Stomach (tissue), 9 donors: ENCODE results near the gene SGPL1. TPM values are rescaled to one million over a fixed set of nuclear protein-coding genes. Genes with fewer than 3 reads are reported as not detected.

Experiments used
- DNase-seq, 2 donors: peaks; one replicate each; pipeline versions ENCODE4 v3.0.0 to v3.0.0-alpha.2; 2013 to 2019
- H3K27ac ChIP-seq, 5 donors: fragments of 200-600 bp in 4 of 5; sonication (generic) in 4 of 5; one replicate each; pipeline ENCODE4 v1.5.1; 2013 to 2019; ENCODE audit warnings: mild to moderate bottlenecking in 1 of 5, moderate library complexity in 1 of 5
- H3K27me3 ChIP-seq, 3 donors: fragments of 200-600 bp; sonication (generic); one replicate each; pipeline ENCODE4 v1.5.1; 2017 to 2019; ENCODE audit warnings: mixed run types in 1 of 3
- H3K36me3 ChIP-seq, 4 donors: fragments of 200-600 bp; sonication (generic); 1 replicate in 3 of 4; 2 replicates in 1 of 4; pipeline ENCODE4 v1.5.1; 2016 to 2019
- H3K4me1 ChIP-seq, 4 donors: fragments of 200-600 bp; sonication (generic); one replicate each; pipeline ENCODE4 v1.5.1; 2016 to 2019
- H3K4me3 ChIP-seq, 4 donors: fragments of 200-600 bp; sonication (generic) in 3 of 4; one replicate each; pipeline ENCODE4 v1.5.1; 2016 to 2019; ENCODE audit warnings: mild to moderate bottlenecking in 1 of 4
- H3K9me3 ChIP-seq, 4 donors: fragments of 200-600 bp; sonication (generic); one replicate each; pipeline ENCODE4 v1.5.1; 2016 to 2019
- EP300 ChIP-seq: sonication (generic); formaldehyde crosslinking; IDR thresholded peaks from one replicate; pipeline ENCODE4 v1.6.1; 2017; ENCODE audit warnings: antibody characterized with exemption
- POLR2A ChIP-seq, 4 donors: fragments of 450-650 bp; IDR thresholded peaks; one replicate each; pipeline ENCODE4 v1.6.1; 2016; ENCODE audit warnings: antibody characterized with exemption in 4 of 4, control low read depth in 2 of 4, mild to moderate bottlenecking in 1 of 4, moderate library complexity in 1 of 4
- POLR2AphosphoS5 ChIP-seq, 3 donors: sonication (generic); formaldehyde crosslinking; IDR thresholded peaks; one replicate each; pipeline ENCODE4 v1.6.1; 2016; ENCODE audit warnings: antibody characterized with exemption in 3 of 3
- WGBS, 5 donors: extraction: QIAGEN DNeasy Blood & Tissue Kit in 3 of 5; methylation state at CpG; one replicate each; pipeline versions ENCODE4 v1.1.5 to v1.1.7; 2013 to 2018; 5-methylcytosine and 5-hydroxymethylcytosine counted together
- intact Hi-C: fragments of 100-400 bp; cut with DNase I; formaldehyde crosslinking; loops from one replicate; pipeline ENCODE4 v1.15.1; 2023; ENCODE audit warnings: low total_unique reads
- polyA plus RNA-seq, 3 donors: library from polyadenylated mRNA; stranded (reverse); fragments of 200-250 nt; gene quantifications; one replicate each; pipeline ENCODE4 v1.2.3, GENCODE V29; 2013
- total RNA-seq, 5 donors: library from RNA; depleted of rRNA; stranded (reverse); fragments of >200 nt; gene quantifications; one replicate each; pipeline versions ENCODE4 v1.1.0 to v1.2.3, GENCODE V29; 2014 to 2016
- TF ChIP-seq, protein P1 (sequence below), 7 experiments: fragments of 450-650 bp in 4 of 7; fragments of 200-600 bp in 3 of 7; sonication (generic) in 3 of 7; IDR thresholded peaks; one replicate each; pipeline ENCODE4 v1.5.1; 2016 to 2019; ENCODE audit warnings: antibody characterized with exemption in 7 of 7, control low read depth in 2 of 7, mild to moderate bottlenecking in 1 of 7
- donor health status: healthy with polysubstance abuse.
- donor health status: Bipolar disorder and iron deficiency.
- donor health status: healthy.

SGPL1 gene
- total and polyA plus RNA-seq, 8 donors, result 1.2 to 65.5 (median 15.6) TPM

- TF ChIP-seq, protein P1, sequence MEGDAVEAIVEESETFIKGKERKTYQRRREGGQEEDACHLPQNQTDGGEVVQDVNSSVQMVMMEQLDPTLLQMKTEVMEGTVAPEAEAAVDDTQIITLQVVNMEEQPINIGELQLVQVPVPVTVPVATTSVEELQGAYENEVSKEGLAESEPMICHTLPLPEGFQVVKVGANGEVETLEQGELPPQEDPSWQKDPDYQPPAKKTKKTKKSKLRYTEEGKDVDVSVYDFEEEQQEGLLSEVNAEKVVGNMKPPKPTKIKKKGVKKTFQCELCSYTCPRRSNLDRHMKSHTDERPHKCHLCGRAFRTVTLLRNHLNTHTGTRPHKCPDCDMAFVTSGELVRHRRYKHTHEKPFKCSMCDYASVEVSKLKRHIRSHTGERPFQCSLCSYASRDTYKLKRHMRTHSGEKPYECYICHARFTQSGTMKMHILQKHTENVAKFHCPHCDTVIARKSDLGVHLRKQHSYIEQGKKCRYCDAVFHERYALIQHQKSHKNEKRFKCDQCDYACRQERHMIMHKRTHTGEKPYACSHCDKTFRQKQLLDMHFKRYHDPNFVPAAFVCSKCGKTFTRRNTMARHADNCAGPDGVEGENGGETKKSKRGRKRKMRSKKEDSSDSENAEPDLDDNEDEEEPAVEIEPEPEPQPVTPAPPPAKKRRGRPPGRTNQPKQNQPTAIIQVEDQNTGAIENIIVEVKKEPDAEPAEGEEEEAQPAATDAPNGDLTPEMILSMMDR (IDR thresholded peaks at IDR 0.05), result no peak
- TF ChIP-seq EP300 (no peak), POLR2AphosphoS5 (IDR thresholded peaks at IDR 0.05) (no peak), POLR2A (IDR thresholded peaks at IDR 0.05) (no peak)
- Histone ChIP-seq H3K4me3 (no peak overlapping the region), H3K36me3 (peaks cover 9 to 37% (median 24%) of the 10 kb centered on the region in 4 donors), H3K4me1 (peaks cover 0 to 23% (median 10%) of the 10 kb centered on the region in 4 donors), H3K27ac (no peak overlapping the region), H3K9me3 (peaks cover 0 to 9% (median 0%) of the 10 kb centered on the region in 4 donors), H3K27me3 (no peaks in the 10 kb centered on the region)
- DNase-seq, result no peak
- WGBS, 5 donors, result 75 to 92% (median 82%) methylated on average over 2 of the region's 2 CpGs
- intact Hi-C loops, result no loop called here
These were observed 25.1 kb downstream of the SGPL1 start for GRCh38 chr10:70840836-70841235.

DNA sequence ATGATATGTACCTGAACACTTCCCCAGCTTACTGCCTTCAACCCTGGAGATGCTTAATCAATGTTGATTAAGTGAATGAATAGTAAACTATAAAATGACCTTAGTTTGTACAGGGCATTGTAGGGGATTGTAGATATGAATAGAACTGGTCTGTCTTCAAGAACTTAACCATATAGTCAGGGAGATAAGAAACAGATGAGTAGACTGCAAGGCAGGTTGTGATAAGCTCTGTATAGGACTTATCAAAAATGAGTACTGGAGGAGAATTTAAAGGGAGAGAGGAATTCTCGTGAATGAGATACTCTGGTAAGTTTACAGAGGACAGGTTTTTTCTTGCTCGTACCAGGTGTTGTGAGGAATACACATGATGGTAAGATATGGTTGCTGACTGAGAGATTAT, 27.6 kb downstream of the SGPL1 start:
- Histone ChIP-seq H3K27me3 (no peaks in the 10 kb centered on the region), H3K27ac (no peak overlapping the region), H3K4me1 (peaks cover 0 to 27% (median 7%) of the 10 kb centered on the region in 4 donors), H3K4me3 (no peak overlapping the region), H3K9me3 (no peaks in the 10 kb centered on the region), H3K36me3 (peaks cover 0 to 44% (median 27%) of the 10 kb centered on the region in 4 donors)
- WGBS, 5 donors, result 36 to 63% (median 38%) methylated on average over 2 of the region's 2 CpGs
- DNase-seq, result no peak
- intact Hi-C loops, result no loop called here
- TF ChIP-seq POLR2AphosphoS5 (IDR thresholded peaks at IDR 0.05), result no peak
- TF ChIP-seq EP300, result no peak
- TF ChIP-seq POLR2A (IDR thresholded peaks at IDR 0.05), result no peak
- TF ChIP-seq, protein P1 (IDR thresholded peaks at IDR 0.05), result no peak

DNA sequence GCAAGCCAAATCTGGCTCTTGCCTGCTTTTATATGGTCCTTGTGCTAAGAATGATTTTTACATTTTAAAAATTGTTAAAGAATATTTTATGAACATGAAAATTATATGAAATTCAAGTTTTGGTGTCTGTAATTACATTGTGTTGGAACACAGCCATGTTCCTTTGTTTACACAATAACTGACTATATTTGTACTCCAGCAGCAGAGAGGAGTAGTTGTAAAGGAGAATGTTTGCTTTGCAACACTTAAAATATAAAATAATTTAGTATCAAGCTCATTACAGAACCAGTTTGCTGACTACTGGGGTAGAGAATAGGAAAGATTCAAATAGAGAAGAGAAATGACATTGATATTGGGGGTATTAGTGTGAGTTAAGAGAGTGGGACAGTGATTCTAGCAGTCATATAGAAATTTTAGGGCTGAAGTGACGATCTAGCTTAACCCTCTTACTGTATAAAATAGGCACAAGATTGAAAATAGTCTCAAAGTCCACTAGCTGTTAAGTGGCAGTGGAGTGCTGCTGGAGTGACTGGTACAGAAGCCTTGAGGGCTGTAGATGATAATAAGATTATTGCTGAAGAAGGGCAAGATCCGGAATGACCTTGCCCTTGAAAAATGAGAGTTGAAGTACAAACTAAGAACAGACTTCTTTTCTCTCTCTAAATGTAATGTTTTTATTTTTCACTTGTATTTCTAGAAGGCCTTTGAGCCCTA, 28.2 kb downstream of the SGPL1 start:
- Histone ChIP-seq H3K9me3 (no peaks in the 10 kb centered on the region), H3K4me1 (peaks cover 0 to 27% (median 7%) of the 10 kb centered on the region in 4 donors), H3K4me3 (no peak overlapping the region), H3K27ac (no peak overlapping the region), H3K27me3 (no peaks in the 10 kb centered on the region), H3K36me3 (peaks cover 0 to 41% (median 27%) of the 10 kb centered on the region in 4 donors)
- intact Hi-C loops, result no loop called here
- TF ChIP-seq POLR2AphosphoS5 (IDR thresholded peaks at IDR 0.05), result no peak
- TF ChIP-seq EP300, result no peak
- no peak for TF ChIP-seq POLR2A (IDR thresholded peaks at IDR 0.05)
- TF ChIP-seq, protein P1 (IDR thresholded peaks at IDR 0.05), result no peak
- WGBS, 5 donors, result 79 to 95% (median 85%) methylated on average over 2 of the region's 2 CpGs
- DNase-seq, result no peak

GRCh38 chr10:70845256-70845655, 29.5 kb downstream of the SGPL1 start:
- TF ChIP-seq, protein P1 (IDR thresholded peaks at IDR 0.05), result no peak
- no peak for TF ChIP-seq EP300
- no peak for TF ChIP-seq POLR2AphosphoS5 (IDR thresholded peaks at IDR 0.05)
- TF ChIP-seq POLR2A (IDR thresholded peaks at IDR 0.05), result no peak
- Histone ChIP-seq H3K27ac (no peak overlapping the region), H3K9me3 (no peaks in the 10 kb centered on the region), H3K4me1 (peaks cover 0 to 37% (median 7%) of the 10 kb centered on the region in 4 donors), H3K36me3 (peaks cover 0 to 38% (median 30%) of the 10 kb centered on the region in 4 donors), H3K4me3 (no peak overlapping the region), H3K27me3 (no peaks in the 10 kb centered on the region)
- no peak for DNase-seq
- intact Hi-C loops, result no loop called here
- WGBS, 5 donors, result 78 to 87% (median 82%) methylated on average over 2 of the region's 2 CpGs
